HCT116 (cell line): ENCODE data around the gene CLASP2. TPM values are rescaled to one million over a fixed set of nuclear protein-coding genes. Genes with fewer than 3 reads are reported as not detected.
"Not testable (repeated sequence)": the region's sequence is repeated elsewhere in the genome, so short reads cannot be mapped to it uniquely, and the experiment has no call there.

Experiments used
- ATAC-seq: fragments of 200-7000 bp; cut with Tn5 transposase; 2 replicates; pipeline ENCODE4 v1.9.1; 2020; ENCODE audit warnings: mild to moderate bottlenecking, moderate library complexity
- BruUV-seq: library from RNA; stranded (reverse); fragments of 400-500 nt; replicated peaks from 2 replicates; lab custom pipeline; 2021; lab: Mats Ljungman, UMichigan
- CTCF ChIA-PET: fragments of 300-600 bp; sonication (Branson Sonifier 250); formaldehyde crosslinking; loops from one replicate; lab custom pipeline; 2021; ENCODE audit warnings: antibody characterized with exemption; lab: Charles Lee
- POLR2A ChIA-PET: fragments of 300-600, 350-600 bp; sonication (Branson Sonifier 250); formaldehyde crosslinking; loops from one replicate; lab custom pipeline; 2021; ENCODE audit warnings: antibody characterized with exemption; lab: Charles Lee
- RAD21 ChIA-PET, 2 experiments: fragments of 300-600 bp; sonication (Branson Sonifier 250); formaldehyde crosslinking; loops; one replicate each; lab custom pipeline; 2023; ENCODE audit warnings: low total read pairs in 2 of 2; ENCODE audit not compliant: uncharacterized antibody in 2 of 2, unreplicated experiment in 2 of 2, low non-redundant PET in 1 of 2; lab: Charles Lee
- DNase-seq: peaks from one replicate; pipeline ENCODE4 v3.0.0-alpha.2; 2010; ENCODE audit warnings: low read depth, low spot score
- H2AFZ ChIP-seq: fragments of 200-600 bp; shearing (Covaris generic), sonication (generic); 2 replicates; pipeline ENCODE4 v1.6.1; 2017; ENCODE audit warnings: low read depth, mixed run types, mixed read lengths, antibody characterized with exemption, low read length; ENCODE audit not compliant: poor library complexity, severe bottlenecking
- H3K27ac ChIP-seq: 2 replicates; pipeline ENCODE4 v1.5.1; 2012; ENCODE audit warnings: low read depth, low read length
- H3K27me3 ChIP-seq: fragments of 200-600 bp; sonication (generic); 2 replicates; pipeline ENCODE4 v1.6.1; 2016; ENCODE audit warnings: mixed run types, low read length, mixed read lengths; ENCODE audit not compliant: insufficient read depth
- H3K36me3 ChIP-seq, 2 experiments: fragments of 200-500 bp in 1 of 2; fragments of 200-600 bp in 1 of 2; sonication (Bioruptor generic) in 1 of 2; sonication (generic) in 1 of 2; 2 replicates each; pipeline versions ENCODE4 v1.5.1 to v1.6.1; 2014 to 2016; ENCODE audit warnings: low read length in 2 of 2, inconsistent platforms in 1 of 2, mixed read lengths in 1 of 2, mixed run types in 1 of 2; ENCODE audit not compliant: insufficient read depth in 2 of 2, control insufficient read depth in 1 of 2
- H3K4me1 ChIP-seq, 2 experiments: fragments of 200-600 bp in 1 of 2; sonication (generic) in 1 of 2; 2 replicates each; pipeline versions ENCODE4 v1.5.1 to v1.6.1; 2012 to 2017; ENCODE audit warnings: low read length in 2 of 2, inconsistent platforms in 1 of 2, mild to moderate bottlenecking in 1 of 2, mixed read lengths in 1 of 2, mixed run types in 1 of 2, moderate library complexity in 1 of 2; ENCODE audit not compliant: insufficient read depth in 2 of 2, control insufficient read depth in 1 of 2
- H3K4me2 ChIP-seq: fragments of 200-600 bp; sonication (generic); 2 replicates; pipeline ENCODE4 v1.6.1; 2017; ENCODE audit warnings: mixed run types, low read length, mixed read lengths
- H3K4me3 ChIP-seq, 2 experiments: fragments of 200-600 bp in 1 of 2; sonication (generic) in 1 of 2; replicated peaks in 1 of 2; 2 replicates each; pipeline ENCODE4 v1.5.1; 2011 to 2016; ENCODE audit warnings: low read length in 2 of 2, control low read depth in 1 of 2, low read depth in 1 of 2, mild to moderate bottlenecking in 1 of 2, mixed read lengths in 1 of 2, mixed run types in 1 of 2
- H3K79me2 ChIP-seq: fragments of 200-600 bp; sonication (generic); 2 replicates; pipeline ENCODE4 v1.6.1; 2017; ENCODE audit warnings: mild to moderate bottlenecking, mixed run types, low read length, moderate library complexity, mixed read lengths; ENCODE audit not compliant: insufficient read depth
- H3K9ac ChIP-seq: fragments of 200-600 bp; sonication (generic); 2 replicates; pipeline ENCODE4 v1.6.1; 2016; ENCODE audit warnings: low read length, mixed read lengths
- H3K9me2 ChIP-seq: fragments of 200-600 bp; sonication (generic), shearing (Covaris generic); 2 replicates; pipeline ENCODE4 v1.6.1; 2017; ENCODE audit warnings: mixed run types, mild to moderate bottlenecking, moderate library complexity; ENCODE audit not compliant: insufficient read depth
- H3K9me3 ChIP-seq, 2 experiments: fragments of 200-500 bp in 1 of 2; fragments of 200-600 bp in 1 of 2; sonication (Bioruptor generic) in 1 of 2; sonication (generic) in 1 of 2; 2 replicates each; pipeline ENCODE4 v1.6.1; 2014 to 2017; ENCODE audit warnings: low read length in 2 of 2, mixed read lengths in 2 of 2, inconsistent platforms in 1 of 2, low read depth in 1 of 2, mild to moderate bottlenecking in 1 of 2, mixed run types in 1 of 2, moderate library complexity in 1 of 2; ENCODE audit not compliant: control insufficient read depth in 1 of 2, insufficient read depth in 1 of 2
- H4K20me1 ChIP-seq: fragments of 200-600 bp; sonication (generic), shearing (Covaris generic); 2 replicates; pipeline ENCODE4 v1.6.1; 2017; ENCODE audit warnings: mixed run types, mild to moderate bottlenecking, moderate library complexity; ENCODE audit not compliant: insufficient read depth
- CBX3 ChIP-seq: IDR thresholded peaks from 2 replicates; pipeline ENCODE4 v1.6.1; 2012; ENCODE audit warnings: low read depth
- CEBPB ChIP-seq: IDR thresholded peaks from 2 replicates; pipeline ENCODE4 v1.6.1; 2012; ENCODE audit warnings: low read depth
- EGR1 ChIP-seq: IDR thresholded peaks from 2 replicates; pipeline ENCODE4 v1.6.1; 2012; ENCODE audit warnings: low read depth
- ELF1 ChIP-seq: IDR thresholded peaks from 2 replicates; pipeline ENCODE4 v1.6.1; 2012; ENCODE audit warnings: low read depth, borderline replicate concordance
- EZH2 ChIP-seq: fragments of 200-600 bp; sonication (generic); IDR thresholded peaks from 2 replicates; pipeline ENCODE4 v1.6.1; 2017; ENCODE audit warnings: antibody characterized with exemption, mixed run types
- FOSL1 ChIP-seq: IDR thresholded peaks from 2 replicates; pipeline ENCODE4 v1.6.1; 2012; ENCODE audit warnings: low read depth
- POLR2A ChIP-seq: IDR thresholded peaks from 2 replicates; pipeline ENCODE4 v1.7.0; 2011; ENCODE audit warnings: borderline replicate concordance; ENCODE audit not compliant: insufficient read depth, insufficient read length; ENCODE audit errors: extremely low read depth
- POLR2AphosphoS5 ChIP-seq: IDR thresholded peaks from 2 replicates; pipeline ENCODE4 v1.6.1; 2011; ENCODE audit warnings: mild to moderate bottlenecking, low read depth, low read length, moderate library complexity
- RAD21 ChIP-seq: IDR thresholded peaks from 2 replicates; pipeline ENCODE4 v1.6.1; 2012; ENCODE audit warnings: low read depth, mild to moderate bottlenecking
- SIN3A ChIP-seq: IDR thresholded peaks from 2 replicates; pipeline ENCODE4 v1.6.1; 2012; ENCODE audit warnings: low read depth
- SP1 ChIP-seq: IDR thresholded peaks from 2 replicates; pipeline ENCODE4 v1.6.1; 2012; ENCODE audit warnings: low read depth
- ZFX ChIP-seq: fragments of 450-650 bp; IDR thresholded peaks from 2 replicates; pipeline ENCODE4 v1.6.1; 2017
- intact Hi-C: fragments of 100-400 bp; cut with micrococcal nuclease; formaldehyde crosslinking; loops from 2 replicates; pipeline ENCODE4 v1.10.0; 2022
- total RNA-seq: library from RNA; stranded (reverse); gene quantifications from one replicate; pipeline ENCODE4 v1.2.1, GENCODE V29; 2021; ENCODE audit not compliant: unreplicated experiment
- TF ChIP-seq, protein P1 (sequence below), 3 experiments: fragments of 200-600 bp in 1 of 3; sonication (generic) in 1 of 3; IDR thresholded peaks in 2 of 3; conservative IDR thresholded peaks in 1 of 3; 2 replicates each; pipeline ENCODE4 v1.5.1; 2012 to 2017; ENCODE audit warnings: low read depth in 2 of 3, low read length in 2 of 3, antibody characterized with exemption in 1 of 3, borderline replicate concordance in 1 of 3, control low read depth in 1 of 3, mild to moderate bottlenecking in 1 of 3, mixed read lengths in 1 of 3, mixed run types in 1 of 3, moderate library complexity in 1 of 3; ENCODE audit not compliant: insufficient read depth in 1 of 3
- TF ChIP-seq, protein P2 (sequence below): IDR thresholded peaks from 2 replicates; pipeline ENCODE4 v1.6.1; 2012
- TF ChIP-seq, protein P3 (sequence below): IDR thresholded peaks from 2 replicates; pipeline ENCODE4 v1.6.1; 2012

Gene CLASP2
- total RNA-seq, 1 experiment from 2014 or later: 36.3 TPM

DNA sequence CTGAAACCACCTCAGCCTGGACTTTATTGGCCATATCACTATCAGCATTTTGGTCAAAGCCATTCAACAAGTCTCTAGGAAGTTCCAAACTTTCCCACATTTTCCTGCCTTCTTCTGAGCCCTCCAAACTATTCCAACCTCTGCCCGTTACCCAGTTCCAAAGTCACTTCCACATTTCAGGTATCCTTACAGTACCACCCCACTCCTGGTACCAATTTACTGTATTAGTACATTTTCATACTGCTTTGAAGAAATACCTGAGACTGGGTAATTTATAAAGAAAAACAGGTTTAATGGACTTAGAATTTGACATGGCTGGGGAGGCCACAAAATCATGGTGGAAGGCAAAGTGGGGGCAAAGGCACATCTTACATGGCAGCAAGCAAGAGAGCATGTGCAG is 36.3 kb upstream of the CLASP2 start:
- H3K4me1 ChIP-seq, H3K4me2 ChIP-seq, H3K27ac ChIP-seq, H3K36me3 ChIP-seq, DNase-seq, H4K20me1 ChIP-seq, RAD21 ChIA-PET, ATAC-seq, BruUV-seq, H3K4me3 ChIP-seq, H2AFZ ChIP-seq, POLR2A ChIA-PET, H3K9ac ChIP-seq, H3K9me2 ChIP-seq, H3K79me2 ChIP-seq, H3K27me3 ChIP-seq, CTCF ChIA-PET, intact Hi-C loops: not testable (repeated sequence)
- H3K9me3 ChIP-seq: peaks cover 3 to 10% of the 10 kb centered on the region in 2 experiments; a peak in 2 of 4 replicates

DNA sequence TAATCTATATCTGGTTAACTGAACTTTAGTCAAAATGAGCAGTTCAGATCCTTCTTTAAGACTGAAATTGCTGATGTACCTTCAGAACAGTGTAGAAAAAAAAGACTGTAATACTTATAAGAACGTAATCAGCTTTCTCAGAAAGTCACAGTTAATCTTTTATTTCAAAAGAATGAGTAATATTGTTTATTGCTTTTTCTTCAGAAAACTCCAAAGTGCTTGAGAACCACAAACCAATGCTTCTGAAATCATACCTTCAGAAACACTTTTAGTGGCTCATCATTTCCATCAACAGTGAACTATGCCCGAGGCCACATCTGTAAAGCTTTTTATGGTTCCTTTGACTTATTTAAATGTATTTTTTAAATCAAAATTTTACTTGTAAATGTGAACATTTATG is 33.3 kb upstream of the CLASP2 start:
- no peak overlapping the region for H3K27ac ChIP-seq
- TF ChIP-seq EGR1: no peak
- no peak for TF ChIP-seq FOSL1
- no peak for TF ChIP-seq SIN3A
- no peak for TF ChIP-seq POLR2AphosphoS5
- TF ChIP-seq RAD21: no peak
- TF ChIP-seq, protein P1, sequence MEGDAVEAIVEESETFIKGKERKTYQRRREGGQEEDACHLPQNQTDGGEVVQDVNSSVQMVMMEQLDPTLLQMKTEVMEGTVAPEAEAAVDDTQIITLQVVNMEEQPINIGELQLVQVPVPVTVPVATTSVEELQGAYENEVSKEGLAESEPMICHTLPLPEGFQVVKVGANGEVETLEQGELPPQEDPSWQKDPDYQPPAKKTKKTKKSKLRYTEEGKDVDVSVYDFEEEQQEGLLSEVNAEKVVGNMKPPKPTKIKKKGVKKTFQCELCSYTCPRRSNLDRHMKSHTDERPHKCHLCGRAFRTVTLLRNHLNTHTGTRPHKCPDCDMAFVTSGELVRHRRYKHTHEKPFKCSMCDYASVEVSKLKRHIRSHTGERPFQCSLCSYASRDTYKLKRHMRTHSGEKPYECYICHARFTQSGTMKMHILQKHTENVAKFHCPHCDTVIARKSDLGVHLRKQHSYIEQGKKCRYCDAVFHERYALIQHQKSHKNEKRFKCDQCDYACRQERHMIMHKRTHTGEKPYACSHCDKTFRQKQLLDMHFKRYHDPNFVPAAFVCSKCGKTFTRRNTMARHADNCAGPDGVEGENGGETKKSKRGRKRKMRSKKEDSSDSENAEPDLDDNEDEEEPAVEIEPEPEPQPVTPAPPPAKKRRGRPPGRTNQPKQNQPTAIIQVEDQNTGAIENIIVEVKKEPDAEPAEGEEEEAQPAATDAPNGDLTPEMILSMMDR (IDR thresholded peaks at IDR 0.05 in 2 of 3, conservative IDR thresholded peaks at IDR 0.05 in 1 of 3; ENCODE audit: borderline replicate concordance in 1 of 3, insufficient read depth in 1 of 3, low read depth in 2 of 3, low read length in 2 of 3): no peak
- no peak for TF ChIP-seq CEBPB
- TF ChIP-seq, protein P2, sequence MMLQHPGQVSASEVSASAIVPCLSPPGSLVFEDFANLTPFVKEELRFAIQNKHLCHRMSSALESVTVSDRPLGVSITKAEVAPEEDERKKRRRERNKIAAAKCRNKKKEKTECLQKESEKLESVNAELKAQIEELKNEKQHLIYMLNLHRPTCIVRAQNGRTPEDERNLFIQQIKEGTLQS: no peak
- no peak for TF ChIP-seq SP1
- TF ChIP-seq, protein P3, sequence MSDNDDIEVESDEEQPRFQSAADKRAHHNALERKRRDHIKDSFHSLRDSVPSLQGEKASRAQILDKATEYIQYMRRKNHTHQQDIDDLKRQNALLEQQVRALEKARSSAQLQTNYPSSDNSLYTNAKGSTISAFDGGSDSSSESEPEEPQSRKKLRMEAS: no peak
- no peak for TF ChIP-seq ZFX
- no peak for TF ChIP-seq ELF1
- no peak for TF ChIP-seq EZH2
- TF ChIP-seq CBX3: no peak
- TF ChIP-seq POLR2A: no peak
- CTCF ChIA-PET: no interaction called here

More for the DNA sequence above, 33.3 kb upstream of the CLASP2 start:
- no peak overlapping the region for H3K4me3 ChIP-seq
- no peaks in the 10 kb centered on the region for H3K36me3 ChIP-seq
- H3K9me2 ChIP-seq: no peaks in the 10 kb centered on the region
- ChIA-PET POLR2A (no interaction called here), RAD21 (no interaction called here)
- intact Hi-C loops: no loop called here
- H3K9ac ChIP-seq: no peak overlapping the region
- no peaks in the 10 kb centered on the region for H4K20me1 ChIP-seq
- no peak for DNase-seq
- no TSS peak for BruUV-seq
- H3K79me2 ChIP-seq: no peaks in the 10 kb centered on the region
- H2AFZ ChIP-seq: no peak overlapping the region
- H3K27me3 ChIP-seq: no peaks in the 10 kb centered on the region
- ATAC-seq: no peak
- no peak overlapping the region for H3K4me2 ChIP-seq
- H3K4me1 ChIP-seq: no peaks in the 10 kb centered on the region
- H3K9me3 ChIP-seq: peaks cover 3 to 10% of the 10 kb centered on the region in 2 experiments; a peak in 2 of 4 replicates
